ENCODE data around the gene ALDOC.

DNA sequence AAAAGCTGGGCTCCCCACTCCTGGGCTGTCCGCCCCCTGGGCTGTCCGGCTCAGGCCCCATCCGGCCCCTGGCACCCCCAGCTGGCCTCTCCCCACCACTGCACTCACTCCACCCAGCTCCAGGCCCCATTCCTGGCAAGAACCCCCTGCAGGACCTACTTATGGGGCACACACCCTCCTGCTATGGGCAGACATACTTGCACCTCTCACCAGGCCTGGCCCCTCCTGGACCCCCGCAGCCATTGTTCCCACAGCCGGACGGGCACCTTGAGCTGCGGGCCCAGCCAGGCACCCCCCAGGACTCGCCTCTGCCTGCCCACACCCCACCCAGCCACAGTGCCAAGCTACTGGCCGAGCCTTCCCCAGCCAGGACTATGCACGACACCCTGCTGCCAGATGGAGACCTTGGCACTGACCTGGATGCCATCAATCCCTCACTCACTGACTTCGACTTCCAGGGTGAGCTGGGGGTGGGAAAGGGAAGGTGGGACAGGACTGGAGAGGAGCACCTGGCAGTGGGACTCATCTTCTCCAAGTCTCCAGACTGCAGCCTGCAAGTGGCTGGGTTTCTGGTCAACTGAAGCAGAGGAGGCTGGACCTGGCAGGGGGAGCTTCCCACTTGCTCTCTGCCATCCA lies 41.8 kb downstream of the ALDOC start:
- TF ChIP-seq, protein P1, sequence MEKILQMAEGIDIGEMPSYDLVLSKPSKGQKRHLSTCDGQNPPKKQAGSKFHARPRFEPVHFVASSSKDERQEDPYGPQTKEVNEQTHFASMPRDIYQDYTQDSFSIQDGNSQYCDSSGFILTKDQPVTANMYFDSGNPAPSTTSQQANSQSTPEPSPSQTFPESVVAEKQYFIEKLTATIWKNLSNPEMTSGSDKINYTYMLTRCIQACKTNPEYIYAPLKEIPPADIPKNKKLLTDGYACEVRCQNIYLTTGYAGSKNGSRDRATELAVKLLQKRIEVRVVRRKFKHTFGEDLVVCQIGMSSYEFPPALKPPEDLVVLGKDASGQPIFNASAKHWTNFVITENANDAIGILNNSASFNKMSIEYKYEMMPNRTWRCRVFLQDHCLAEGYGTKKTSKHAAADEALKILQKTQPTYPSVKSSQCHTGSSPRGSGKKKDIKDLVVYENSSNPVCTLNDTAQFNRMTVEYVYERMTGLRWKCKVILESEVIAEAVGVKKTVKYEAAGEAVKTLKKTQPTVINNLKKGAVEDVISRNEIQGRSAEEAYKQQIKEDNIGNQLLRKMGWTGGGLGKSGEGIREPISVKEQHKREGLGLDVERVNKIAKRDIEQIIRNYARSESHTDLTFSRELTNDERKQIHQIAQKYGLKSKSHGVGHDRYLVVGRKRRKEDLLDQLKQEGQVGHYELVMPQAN (conservative IDR thresholded peaks at IDR 0.05) = no peak
- TF ChIP-seq, protein P2, sequence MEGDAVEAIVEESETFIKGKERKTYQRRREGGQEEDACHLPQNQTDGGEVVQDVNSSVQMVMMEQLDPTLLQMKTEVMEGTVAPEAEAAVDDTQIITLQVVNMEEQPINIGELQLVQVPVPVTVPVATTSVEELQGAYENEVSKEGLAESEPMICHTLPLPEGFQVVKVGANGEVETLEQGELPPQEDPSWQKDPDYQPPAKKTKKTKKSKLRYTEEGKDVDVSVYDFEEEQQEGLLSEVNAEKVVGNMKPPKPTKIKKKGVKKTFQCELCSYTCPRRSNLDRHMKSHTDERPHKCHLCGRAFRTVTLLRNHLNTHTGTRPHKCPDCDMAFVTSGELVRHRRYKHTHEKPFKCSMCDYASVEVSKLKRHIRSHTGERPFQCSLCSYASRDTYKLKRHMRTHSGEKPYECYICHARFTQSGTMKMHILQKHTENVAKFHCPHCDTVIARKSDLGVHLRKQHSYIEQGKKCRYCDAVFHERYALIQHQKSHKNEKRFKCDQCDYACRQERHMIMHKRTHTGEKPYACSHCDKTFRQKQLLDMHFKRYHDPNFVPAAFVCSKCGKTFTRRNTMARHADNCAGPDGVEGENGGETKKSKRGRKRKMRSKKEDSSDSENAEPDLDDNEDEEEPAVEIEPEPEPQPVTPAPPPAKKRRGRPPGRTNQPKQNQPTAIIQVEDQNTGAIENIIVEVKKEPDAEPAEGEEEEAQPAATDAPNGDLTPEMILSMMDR (IDR thresholded peaks at IDR 0.05 in 2 of 3, conservative IDR thresholded peaks at IDR 0.05 in 1 of 3; ENCODE audit: control insufficient read depth in 2 of 3, extremely low read depth in 1 of 3, insufficient read depth in 1 of 3, low read depth in 3 of 3, low read length in 3 of 3) = no peak
- TF ChIP-seq SMC3 (IDR thresholded peaks at IDR 0.05; ENCODE audit: borderline replicate concordance, low read length) (no peak), POLR2A (IDR thresholded peaks at IDR 0.05; ENCODE audit: low read depth, low read length) (no peak), RFX5 (IDR thresholded peaks at IDR 0.05; ENCODE audit: low read depth, low read length) (no peak), POU2F2 (IDR thresholded peaks at IDR 0.05; ENCODE audit: borderline replicate concordance, low read depth, low read length) (no peak), MEF2A (IDR thresholded peaks at IDR 0.05; ENCODE audit: insufficient read depth, low read depth, low read length) (no peak), NFYB (IDR thresholded peaks at IDR 0.05; ENCODE audit: insufficient read depth, low read depth, low read length) (no peak), ASH2L (IDR thresholded peaks at IDR 0.05; ENCODE audit: borderline replicate concordance, low read depth) (no peak), YY1 (IDR thresholded peaks at IDR 0.05; ENCODE audit: low read depth, low read length) (no peak), MEF2B (IDR thresholded peaks at IDR 0.05; ENCODE audit: partially characterized antibody, poor library complexity, severe bottlenecking) (no peak), TAF1 (IDR thresholded peaks at IDR 0.05; ENCODE audit: borderline replicate concordance, low read depth, low read length) (no peak)
